Aorta (tissue), 5 donors: ENCODE measurements around the gene ATOSB. TPM values are rescaled to one million over a fixed set of nuclear protein-coding genes. Genes with fewer than 3 reads are reported as not detected.
A peak's percentile ranks its signal among the peaks of the same experiment; 100 is the strongest.

Source experiments
- ATAC-seq: fragments of 200-7000 bp; cut with Tn5 transposase; one replicate; pipeline ENCODE4 v1.9.1; 2022; ENCODE audit warnings: moderate library complexity; ENCODE audit not compliant: low FRiP score
- DNase-seq, 2 donors: peaks; one replicate each; pipeline ENCODE4 v3.0.0-alpha.2; 2020
- H3K27ac ChIP-seq, 2 donors: one replicate each; pipeline ENCODE4 v1.5.1; 2013; ENCODE audit warnings: low read length in 2 of 2, mild to moderate bottlenecking in 2 of 2, moderate library complexity in 2 of 2, control low read depth in 1 of 2, inconsistent platforms in 1 of 2, low read depth in 1 of 2
- H3K27me3 ChIP-seq, 2 donors: one replicate each; pipeline ENCODE4 v1.6.1; 2013; ENCODE audit warnings: control low read depth in 1 of 2, low read length in 1 of 2, mild to moderate bottlenecking in 1 of 2, moderate library complexity in 1 of 2; ENCODE audit not compliant: insufficient read depth in 2 of 2, control insufficient read depth in 1 of 2
- H3K36me3 ChIP-seq, 2 donors: one replicate each; pipeline ENCODE4 v1.6.1; 2013; ENCODE audit warnings: control low read depth in 1 of 2, low read length in 1 of 2, mild to moderate bottlenecking in 1 of 2; ENCODE audit not compliant: insufficient read depth in 2 of 2, control insufficient read depth in 1 of 2
- H3K4me1 ChIP-seq, 2 donors: one replicate each; pipeline ENCODE4 v1.6.1; 2013; ENCODE audit warnings: low read length in 2 of 2, control low read depth in 1 of 2, mild to moderate bottlenecking in 1 of 2, moderate library complexity in 1 of 2; ENCODE audit not compliant: insufficient read depth in 2 of 2, control insufficient read depth in 1 of 2
- H3K4me3 ChIP-seq, 2 donors: one replicate each; pipeline ENCODE4 v1.5.1; 2013; ENCODE audit warnings: low read length in 2 of 2, control low read depth in 1 of 2, mild to moderate bottlenecking in 1 of 2
- H3K9me3 ChIP-seq: one replicate; pipeline ENCODE4 v1.6.1; 2013; ENCODE audit warnings: mild to moderate bottlenecking, low read length; ENCODE audit not compliant: control insufficient read depth
- WGBS, 2 donors: extraction: QIAGEN DNeasy Blood & Tissue Kit; methylation state at CpG; one replicate each; pipeline ENCODE4 v1.1.7; 2013; 5-methylcytosine and 5-hydroxymethylcytosine counted together
- intact Hi-C, 2 donors: fragments of 100-400 bp; cut with DNase I; formaldehyde crosslinking; loops; one replicate each; pipeline versions ENCODE4 v1.14.2 to v1.15.0; 2022
- polyA plus RNA-seq, 2 donors: library from polyadenylated mRNA; stranded (reverse); fragments of 200-250 nt; gene quantifications; one replicate each; pipeline ENCODE4 v1.2.3, GENCODE V29; 2013
- total RNA-seq, 2 donors: library from RNA; stranded (reverse); fragmentation: NEBNext Ultra II Directional; extraction: Animal tissue kit (Norgen Biotek cat#: 25700); gene quantifications; one replicate each; pipeline ENCODE4 v1.2.1, GENCODE V29; 2021
- donor health status: healthy with polysubstance abuse.
- donor health status: Bipolar disorder and iron deficiency.
- donor health status: DM: no; HTN: no; CAD: no.
- donor health status: DM: no; HTN: no; CAD: no.
- donor health status: DM: yes; HTN: yes; CAD: no.

Gene ATOSB
- total and polyA plus RNA-seq, 4 donors = 11.8 to 34.0 (median 27.5) TPM

DNA sequence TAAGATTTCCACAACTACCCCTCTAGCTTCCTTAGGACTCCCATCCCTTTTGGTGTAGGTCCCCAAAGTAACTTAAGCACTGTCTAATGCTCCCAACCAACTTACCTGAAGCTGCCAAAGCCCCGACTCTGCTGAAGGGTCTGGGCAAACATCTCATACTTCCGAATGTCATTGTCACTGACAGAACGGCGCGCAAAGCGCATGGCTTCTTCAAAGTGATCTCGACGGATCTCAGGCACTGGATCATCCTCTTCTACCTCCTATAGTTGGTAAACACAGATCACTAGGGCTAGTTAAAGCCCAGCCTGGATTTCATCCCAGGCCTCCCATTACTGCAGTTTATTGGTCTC lies 58.4 kb downstream of the ATOSB start:
- H3K27me3 ChIP-seq = no peaks in the 10 kb centered on the region
- no peak for ATAC-seq
- H3K27ac ChIP-seq = no peak overlapping the region
- H3K4me3 ChIP-seq = no peak overlapping the region
- no peaks in the 10 kb centered on the region for H3K9me3 ChIP-seq
- H3K36me3 ChIP-seq = peaks cover 16 to 34% of the 10 kb centered on the region in 2 donors
- intact Hi-C loops = no loop called here
- no peak for DNase-seq
- WGBS, 2 donors = 97% methylated on average over 8 of the region's 8 CpGs
- no peaks in the 10 kb centered on the region for H3K4me1 ChIP-seq

DNA sequence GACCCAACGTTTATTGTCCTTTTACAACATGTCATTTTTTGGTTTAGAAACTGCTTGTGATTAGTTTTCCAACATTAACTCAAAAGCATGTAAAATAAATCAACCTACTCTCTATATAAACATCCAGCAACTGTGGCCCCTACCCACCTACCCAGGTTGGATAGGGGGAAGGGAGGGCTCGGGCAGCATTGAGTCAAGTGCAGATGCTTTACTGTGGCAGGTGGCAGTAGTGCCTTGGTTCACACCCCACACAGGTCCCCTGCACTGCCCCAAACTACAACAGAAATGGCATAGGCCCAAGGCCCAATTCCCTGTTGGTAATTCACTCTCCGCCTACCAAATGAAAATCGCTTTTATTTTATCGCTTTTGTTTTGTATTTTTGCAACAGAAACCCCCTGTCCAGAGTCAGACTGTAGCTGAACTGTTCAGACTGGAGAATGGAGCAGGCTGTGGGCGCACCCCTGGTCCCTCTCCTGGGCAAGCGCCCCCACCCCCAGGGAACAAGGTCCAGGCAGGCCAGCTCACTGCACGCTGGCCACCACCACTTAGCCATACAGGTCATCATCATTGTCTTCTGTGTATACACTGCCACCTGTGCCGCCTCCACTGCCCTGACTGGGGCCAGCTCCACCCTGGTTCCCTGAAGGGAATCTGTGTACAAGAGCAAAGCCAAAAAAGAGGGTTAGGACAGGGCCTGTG lies 58.9 kb downstream of the ATOSB start:
- ATAC-seq = peak; percentile 26
- intact Hi-C loops = no loop called here
- no peak overlapping the region for H3K4me3 ChIP-seq
- 91% methylated on average over 9 of the region's 9 CpGs for WGBS, 2 donors
- no peaks in the 10 kb centered on the region for H3K27me3 ChIP-seq
- H3K4me1 ChIP-seq = no peaks in the 10 kb centered on the region
- H3K27ac ChIP-seq = no peak overlapping the region
- peaks cover 15 to 31% of the 10 kb centered on the region in 2 donors for H3K36me3 ChIP-seq
- no peak for DNase-seq
- no peaks in the 10 kb centered on the region for H3K9me3 ChIP-seq

- intact Hi-C loops = loop anchor here in 1 of 2 donors (5.0 kb wide), 1 partner anchor 158 kb away; a partner anchor contains a TSS
- WGBS, 2 donors = 94% methylated on average over 14 of the region's 14 CpGs
- no peak overlapping the region for H3K27ac ChIP-seq
- ATAC-seq = no peak
- no peaks in the 10 kb centered on the region for H3K9me3 ChIP-seq
- peaks cover 5 to 16% of the 10 kb centered on the region in 2 donors for H3K36me3 ChIP-seq
- no peak overlapping the region for H3K4me3 ChIP-seq
- no peaks in the 10 kb centered on the region for H3K27me3 ChIP-seq
- H3K4me1 ChIP-seq = no peaks in the 10 kb centered on the region
- DNase-seq = no peak
Measured at GRCh38 chr9:35054871-35055644, 60.6 kb downstream of the ATOSB start.

GRCh38 chr9:35054185-35054835 lies 61.4 kb downstream of the ATOSB start:
- WGBS, 2 donors = 56 to 79% methylated on average over 5 of the region's 5 CpGs
- intact Hi-C loops = loop anchor here in 1 of 2 donors (5.0 kb wide), 1 partner anchor 157 kb away; a partner anchor contains a TSS
- peaks cover 5 to 13% of the 10 kb centered on the region in 2 donors for H3K36me3 ChIP-seq
- ATAC-seq = no peak
- H3K9me3 ChIP-seq = no peaks in the 10 kb centered on the region
- no peaks in the 10 kb centered on the region for H3K4me1 ChIP-seq
- no peaks in the 10 kb centered on the region for H3K27me3 ChIP-seq
- DNase-seq = no peak
- no peak overlapping the region for H3K4me3 ChIP-seq
- no peak overlapping the region for H3K27ac ChIP-seq

Other genes starting within 250 kb of the ATOSB start
- under 1 TPM; 0.57 to 0.88 TPM for gene PHF24, start 157.6 kb downstream of the ATOSB start, total RNA-seq
- gene PHF24, start 157.6 kb downstream of the ATOSB start, polyA plus RNA-seq = not detected
- gene DNAJB5, start 126.1 kb downstream of the ATOSB start, total RNA-seq = 10 to 100 TPM; 33.7 to 96.0 TPM
- 10 to 100 TPM; 15.7 to 29.2 TPM for gene DNAJB5, start 126.1 kb downstream of the ATOSB start, polyA plus RNA-seq
- gene VCP, start 43.2 kb downstream of the ATOSB start, total RNA-seq = 100 to 1,000 TPM; 187 to 192 TPM
- 10 to 100 TPM; 50.5 to 70.9 TPM for gene VCP, start 43.2 kb downstream of the ATOSB start, polyA plus RNA-seq
- gene FANCG, start 35.9 kb downstream of the ATOSB start, total RNA-seq = 10 to 100 TPM in 1 of 2 donors, 1 to 10 TPM in 1; 7.8 to 17.8 TPM
- gene FANCG, start 35.9 kb downstream of the ATOSB start, polyA plus RNA-seq = 10 to 100 TPM in 1 of 2 donors, 1 to 10 TPM in 1; 3.6 to 17.3 TPM
- gene PIGO, start 19.3 kb downstream of the ATOSB start, total RNA-seq = 10 to 100 TPM; 12.0 to 16.8 TPM
- gene PIGO, start 19.3 kb downstream of the ATOSB start, polyA plus RNA-seq = 10 to 100 TPM in 1 of 2 donors, 1 to 10 TPM in 1; 8.8 to 22.5 TPM
- gene STOML2, start 12.7 kb downstream of the ATOSB start, total RNA-seq = 10 to 100 TPM; 47.2 to 49.2 TPM
- 10 to 100 TPM; 74.5 to 85.3 TPM for gene STOML2, start 12.7 kb downstream of the ATOSB start, polyA plus RNA-seq
- gene UNC13B, start 46.1 kb upstream of the ATOSB start, total RNA-seq = 10 to 100 TPM; 30.6 to 33.7 TPM
- 10 to 100 TPM in 1 of 2 donors, 1 to 10 TPM in 1; 8.0 to 30.0 TPM for gene UNC13B, start 46.1 kb upstream of the ATOSB start, polyA plus RNA-seq